Activated CD4-positive, alpha-beta T cell treated with anti-CD3 and anti-CD28 coated beads, Interleukin-10, Interleukin-2, amounts not matched to agents 100 ng/mL and 50 ng/mL, durations not matched to agents 16 hours and 8 hours (primary cell): ENCODE results near the gene VASH1.
A peak's percentile ranks its signal among the peaks of the same experiment; 100 is the strongest.

Experiments
- DNase-seq: peaks from one replicate; pipeline ENCODE4 v3.0.0-alpha.2; 2020

Gene VASH1

GRCh38 chr14:76786601-76787000 is 25.3 kb downstream of the VASH1 start:
- DNase-seq = no peak

- DNase-seq = no peak
Measured at GRCh38 chr14:76792422-76792821, 31.2 kb downstream of the VASH1 start.

- no peak for DNase-seq
Measured at GRCh38 chr14:76793324-76793723, 32.1 kb downstream of the VASH1 start.

- no peak for DNase-seq
Measured at GRCh38 chr14:76793956-76794355, 32.7 kb downstream of the VASH1 start.

GRCh38 chr14:76806446-76806845 is 45.2 kb downstream of the VASH1 start:
- no peak for DNase-seq

GRCh38 chr14:76808011-76808410 is 46.7 kb downstream of the VASH1 start:
- no peak for DNase-seq

- no peak for DNase-seq
Measured at GRCh38 chr14:76808990-76809389, 47.7 kb downstream of the VASH1 start.

- DNase-seq = no peak
Measured at GRCh38 chr14:76810525-76810924, 49.3 kb downstream of the VASH1 start.

GRCh38 chr14:76810953-76811400 is 49.7 kb downstream of the VASH1 start:
- peak; percentile 45 for DNase-seq

GRCh38 chr14:76811561-76811960 is 50.3 kb downstream of the VASH1 start:
- DNase-seq = no peak

- DNase-seq = no peak
Measured at GRCh38 chr14:76812093-76812421, 50.8 kb downstream of the VASH1 start.

GRCh38 chr14:76812422-76813383 is 51.4 kb downstream of the VASH1 start, which contains the start of gene ANGEL1:
TSS of gene ANGEL1 (minus strand) at chr14:76812882. CDS start at chr14:76812827, 55 bp downstream.
- DNase-seq = peak; percentile 96

GRCh38 chr14:76814726-76815645 is 53.7 kb downstream of the VASH1 start:
- DNase-seq = no peak

GRCh38 chr14:76820700-76821099 is 59.4 kb downstream of the VASH1 start:
- peak; percentile 22 for DNase-seq

- DNase-seq = no peak
Measured at GRCh38 chr14:76826122-76826521, 64.9 kb downstream of the VASH1 start, which contains the start of gene LRRC74A. TSS of gene LRRC74A (plus strand) at chr14:76826408. CDS start at chr14:76826698, 290 bp downstream.

GRCh38 chr14:76827696-76828296 is 66.5 kb downstream of the VASH1 start:
- no peak for DNase-seq

- DNase-seq = no peak
Measured at GRCh38 chr14:76828339-76829012, 67.2 kb downstream of the VASH1 start.

- DNase-seq = no peak
Measured at GRCh38 chr14:76829013-76829365, 67.7 kb downstream of the VASH1 start.

GRCh38 chr14:76829650-76830421 is 68.6 kb downstream of the VASH1 start:
- no peak for DNase-seq

GRCh38 chr14:76830556-76830955 is 69.3 kb downstream of the VASH1 start:
- DNase-seq = no peak

GRCh38 chr14:76832503-76832988 is 71.3 kb downstream of the VASH1 start:
- no peak for DNase-seq
